ENCODE measurements around the gene NRBP1.

The NRBP1 gene

DNA sequence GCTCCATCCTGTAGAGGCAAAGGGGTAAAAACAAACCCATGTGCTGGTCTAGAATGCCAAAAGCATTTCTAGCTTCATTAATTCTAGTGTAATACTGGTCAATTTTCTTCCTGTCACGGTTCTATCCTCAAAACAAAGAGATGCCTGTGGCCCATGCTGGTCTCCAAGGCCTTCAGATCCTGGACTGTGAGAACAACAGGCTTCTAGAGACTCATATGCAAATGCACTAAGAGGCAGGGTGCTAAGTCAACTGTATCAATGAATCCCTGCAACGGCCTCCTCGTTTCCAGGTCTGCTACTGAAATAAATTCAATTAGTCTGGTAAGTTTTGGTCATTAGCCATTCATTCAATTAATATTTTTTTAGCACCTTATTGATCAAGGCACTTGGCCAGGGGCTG, 57.1 kb downstream of the NRBP1 start:
- TF ChIP-seq, protein P1, sequence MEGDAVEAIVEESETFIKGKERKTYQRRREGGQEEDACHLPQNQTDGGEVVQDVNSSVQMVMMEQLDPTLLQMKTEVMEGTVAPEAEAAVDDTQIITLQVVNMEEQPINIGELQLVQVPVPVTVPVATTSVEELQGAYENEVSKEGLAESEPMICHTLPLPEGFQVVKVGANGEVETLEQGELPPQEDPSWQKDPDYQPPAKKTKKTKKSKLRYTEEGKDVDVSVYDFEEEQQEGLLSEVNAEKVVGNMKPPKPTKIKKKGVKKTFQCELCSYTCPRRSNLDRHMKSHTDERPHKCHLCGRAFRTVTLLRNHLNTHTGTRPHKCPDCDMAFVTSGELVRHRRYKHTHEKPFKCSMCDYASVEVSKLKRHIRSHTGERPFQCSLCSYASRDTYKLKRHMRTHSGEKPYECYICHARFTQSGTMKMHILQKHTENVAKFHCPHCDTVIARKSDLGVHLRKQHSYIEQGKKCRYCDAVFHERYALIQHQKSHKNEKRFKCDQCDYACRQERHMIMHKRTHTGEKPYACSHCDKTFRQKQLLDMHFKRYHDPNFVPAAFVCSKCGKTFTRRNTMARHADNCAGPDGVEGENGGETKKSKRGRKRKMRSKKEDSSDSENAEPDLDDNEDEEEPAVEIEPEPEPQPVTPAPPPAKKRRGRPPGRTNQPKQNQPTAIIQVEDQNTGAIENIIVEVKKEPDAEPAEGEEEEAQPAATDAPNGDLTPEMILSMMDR (IDR thresholded peaks at IDR 0.05): no peak

DNA sequence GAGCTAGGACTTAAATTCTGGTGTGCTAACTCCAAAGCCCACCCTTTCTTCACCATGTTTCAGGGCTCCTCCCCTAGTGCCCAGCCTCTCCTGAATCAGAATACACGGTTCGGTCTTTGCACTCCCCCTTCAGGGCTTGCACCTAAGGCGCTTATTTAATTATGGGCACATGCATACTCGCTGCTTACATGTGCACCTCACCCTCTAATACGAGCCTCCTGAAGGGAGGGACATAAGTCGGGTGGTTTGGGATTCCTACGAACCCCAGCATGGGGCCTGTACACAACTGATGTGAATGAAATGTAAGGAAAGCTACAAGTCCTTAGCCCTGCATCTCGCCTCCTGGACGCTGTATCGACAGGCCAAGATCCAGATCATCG, 60.7 kb downstream of the NRBP1 start:
- TF ChIP-seq, protein P1 (IDR thresholded peaks at IDR 0.05): no peak

DNA sequence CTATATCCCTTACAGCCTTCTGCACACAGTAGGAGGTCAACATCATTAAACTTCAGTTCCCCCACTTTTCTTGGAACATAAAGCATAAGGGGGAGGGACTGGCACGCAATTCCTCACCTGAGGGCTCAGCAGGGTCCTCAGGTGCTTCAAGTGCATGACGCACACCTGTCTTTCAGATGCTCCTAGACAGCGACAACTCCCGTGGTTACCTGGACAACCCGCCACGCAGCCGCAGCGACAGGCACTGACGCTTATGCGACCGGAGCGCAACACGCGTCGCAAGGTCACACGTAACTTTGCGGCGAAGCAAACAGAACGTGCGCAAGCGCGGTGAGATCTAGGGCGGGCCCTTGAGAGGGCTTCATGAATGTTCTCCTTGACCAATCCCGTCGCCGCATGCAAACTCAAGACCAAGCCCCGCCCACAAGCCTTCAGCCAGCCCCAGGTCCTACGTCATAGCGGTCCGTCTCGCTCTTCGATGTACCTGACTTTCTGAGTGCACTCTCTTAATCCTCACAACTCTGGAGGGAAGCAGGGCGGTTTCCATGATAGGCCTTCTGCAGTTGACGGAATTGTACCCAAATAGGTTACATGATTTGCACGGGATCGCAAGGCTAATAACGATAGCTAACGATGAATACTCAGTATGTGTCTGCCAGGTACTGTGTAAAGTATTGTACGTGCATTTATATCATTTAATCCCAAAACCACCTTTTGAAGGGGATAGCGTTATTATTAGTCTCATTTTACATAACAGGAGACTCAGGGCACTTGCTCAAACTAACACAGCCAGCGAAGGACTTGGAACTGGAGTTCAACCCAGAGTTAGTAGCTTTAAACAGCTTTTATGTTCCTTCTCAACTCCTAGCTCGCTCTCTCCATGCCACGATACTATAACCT, 61.3 kb downstream of the NRBP1 start, which contains the start of gene IFT172:
TSS of gene IFT172 (minus strand) at position 246 of the 900 bp plus-strand sequence. CDS start at position 156, 90 bp downstream.
- TF ChIP-seq, protein P1 (IDR thresholded peaks at IDR 0.05): no peak
